ENCODE data around the gene PTPRF.

DNA sequence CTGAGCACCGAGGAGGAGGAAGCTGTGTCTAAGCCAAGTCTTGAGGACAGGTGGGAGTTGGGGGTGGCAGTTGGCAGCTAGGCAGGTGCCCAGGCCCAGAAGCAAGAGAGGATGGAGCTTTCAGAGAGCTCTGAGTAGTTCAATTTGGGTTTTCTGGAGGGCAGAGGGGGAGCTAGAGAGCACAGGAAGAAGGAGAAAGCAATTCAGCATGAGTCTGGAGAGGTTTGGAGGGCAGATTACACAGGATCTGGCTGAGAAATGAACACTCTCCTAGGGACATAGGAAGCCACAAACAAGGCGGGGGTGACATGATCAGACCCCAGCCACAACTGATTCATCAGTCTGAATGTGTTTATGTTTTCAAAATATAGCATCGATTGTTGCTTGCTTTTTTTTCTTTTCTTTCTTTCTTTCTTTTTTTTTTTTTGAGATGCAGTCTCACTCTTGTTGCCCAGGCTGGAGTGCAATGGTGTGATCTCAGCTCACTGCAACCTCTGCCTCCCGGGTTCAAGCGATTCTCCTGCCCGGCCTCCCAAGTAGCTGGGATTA, 23.8 kb downstream of the PTPRF start:
- TF ChIP-seq, protein P1, sequence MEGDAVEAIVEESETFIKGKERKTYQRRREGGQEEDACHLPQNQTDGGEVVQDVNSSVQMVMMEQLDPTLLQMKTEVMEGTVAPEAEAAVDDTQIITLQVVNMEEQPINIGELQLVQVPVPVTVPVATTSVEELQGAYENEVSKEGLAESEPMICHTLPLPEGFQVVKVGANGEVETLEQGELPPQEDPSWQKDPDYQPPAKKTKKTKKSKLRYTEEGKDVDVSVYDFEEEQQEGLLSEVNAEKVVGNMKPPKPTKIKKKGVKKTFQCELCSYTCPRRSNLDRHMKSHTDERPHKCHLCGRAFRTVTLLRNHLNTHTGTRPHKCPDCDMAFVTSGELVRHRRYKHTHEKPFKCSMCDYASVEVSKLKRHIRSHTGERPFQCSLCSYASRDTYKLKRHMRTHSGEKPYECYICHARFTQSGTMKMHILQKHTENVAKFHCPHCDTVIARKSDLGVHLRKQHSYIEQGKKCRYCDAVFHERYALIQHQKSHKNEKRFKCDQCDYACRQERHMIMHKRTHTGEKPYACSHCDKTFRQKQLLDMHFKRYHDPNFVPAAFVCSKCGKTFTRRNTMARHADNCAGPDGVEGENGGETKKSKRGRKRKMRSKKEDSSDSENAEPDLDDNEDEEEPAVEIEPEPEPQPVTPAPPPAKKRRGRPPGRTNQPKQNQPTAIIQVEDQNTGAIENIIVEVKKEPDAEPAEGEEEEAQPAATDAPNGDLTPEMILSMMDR (IDR thresholded peaks at IDR 0.05): peak in 3 of 4 donors; percentile 22 to 34 (median 33)
- TF ChIP-seq POLR2A (IDR thresholded peaks at IDR 0.05): no peak
